RWPE2 (cell line): Measurements from ENCODE around the gene LMTK3.
A peak's percentile ranks its signal among the peaks of the same experiment; 100 is the strongest.

Experiments used
- ATAC-seq: fragments of 200-7000 bp; cut with Tn5 transposase; 3 replicates; pipeline ENCODE4 v1.9.1; 2021; ENCODE audit warnings: low read depth
- DNase-seq: peaks from one replicate; pipeline ENCODE4 v3.0.0-alpha.2; 2020; ENCODE audit warnings: low spot score
- H3K27ac ChIP-seq: fragments of 450-650 bp; 2 replicates; pipeline ENCODE4 v1.5.1; 2017; ENCODE audit warnings: mild to moderate bottlenecking; ENCODE audit not compliant: poor library complexity, severe bottlenecking
- H3K27me3 ChIP-seq: fragments of 250-450 bp; sonication (Bioruptor Pico); 2 replicates; pipeline ENCODE4 v1.5.1; 2021; ENCODE audit warnings: mild to moderate bottlenecking, moderate library complexity; ENCODE audit not compliant: insufficient read depth, poor library complexity, severe bottlenecking
- H3K36me3 ChIP-seq: fragments of 250-450 bp; sonication (Bioruptor Pico); 2 replicates; pipeline ENCODE4 v1.5.1; 2020; ENCODE audit warnings: low read depth, mild to moderate bottlenecking, moderate library complexity
- H3K4me1 ChIP-seq: fragments of 250-450 bp; sonication (Bioruptor Pico); 2 replicates; pipeline ENCODE4 v1.5.1; 2021; ENCODE audit warnings: mild to moderate bottlenecking, moderate library complexity; ENCODE audit not compliant: insufficient read depth, poor library complexity, severe bottlenecking
- H3K4me3 ChIP-seq: fragments of 250-450 bp; sonication (Bioruptor Pico); 2 replicates; pipeline ENCODE4 v1.5.1; 2021; ENCODE audit warnings: mild to moderate bottlenecking, moderate library complexity; ENCODE audit not compliant: severe bottlenecking
- H3K9me3 ChIP-seq: fragments of 250-450 bp; sonication (Bioruptor Pico); 2 replicates; pipeline ENCODE4 v1.5.1; 2021; ENCODE audit warnings: mild to moderate bottlenecking, moderate library complexity; ENCODE audit not compliant: severe bottlenecking
- CTCF ChIP-seq: fragments of 450-650 bp; IDR thresholded peaks from one replicate; pipeline ENCODE4 v1.5.1; 2017; ENCODE audit warnings: mild to moderate bottlenecking, moderate library complexity; ENCODE audit not compliant: poor library complexity, severe bottlenecking

LMTK3 gene

DNA sequence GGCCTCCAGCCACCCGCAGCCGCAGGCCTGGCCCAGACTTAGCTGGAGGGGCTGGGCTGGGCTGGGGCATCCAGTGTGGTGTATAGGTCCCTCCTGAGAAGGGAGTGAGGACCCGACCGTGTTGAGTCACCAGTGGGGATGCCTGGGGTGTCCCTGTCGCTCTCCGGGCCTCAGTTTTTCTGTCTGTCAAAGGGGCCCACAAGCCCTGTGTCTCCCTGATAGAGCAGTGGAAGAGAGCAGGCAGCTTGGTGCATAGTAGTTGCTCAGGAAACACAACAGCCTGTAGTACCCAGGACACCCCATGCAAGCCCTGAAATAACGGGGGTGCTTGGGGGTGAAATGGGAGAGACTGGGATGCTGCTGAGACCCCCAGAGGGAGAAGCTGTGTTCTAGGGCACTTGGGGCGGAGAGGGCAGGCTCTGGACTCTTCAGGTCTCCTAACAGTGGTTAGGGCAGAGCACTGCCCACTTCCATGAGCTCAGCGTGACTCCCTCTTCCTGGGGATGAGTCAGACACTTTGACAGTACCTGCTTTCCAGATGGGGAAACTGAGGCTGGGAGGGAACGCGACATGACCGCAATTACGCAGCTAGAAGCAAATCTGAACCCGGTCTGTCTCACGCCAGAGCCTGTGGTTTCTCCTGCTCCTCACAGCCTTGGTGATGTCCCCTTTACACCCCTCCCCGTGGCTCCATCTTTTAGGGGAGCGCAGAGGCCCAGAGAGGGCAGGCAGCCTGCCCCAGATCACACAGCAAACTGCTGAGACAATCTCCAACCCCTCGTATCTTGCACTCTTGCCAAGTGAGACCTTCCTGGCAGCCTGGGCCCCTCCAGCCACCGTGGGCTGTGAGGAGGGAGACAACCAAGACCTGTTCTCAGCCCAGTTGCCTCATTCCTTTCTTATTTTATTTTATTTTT lies 41.0 kb upstream of the LMTK3 start:
- Histone ChIP-seq H3K4me3 (no peak overlapping the region), H3K4me1 (peaks cover 17% of the 10 kb centered on the region), H3K9me3 (no peaks in the 10 kb centered on the region), H3K36me3 (no peaks in the 10 kb centered on the region), H3K27me3 (no peaks in the 10 kb centered on the region), H3K27ac (peak overlapping the region; percentile 60)
- TF ChIP-seq CTCF: no peak
- DNase-seq (no peak), ATAC-seq (no peak)

DNA sequence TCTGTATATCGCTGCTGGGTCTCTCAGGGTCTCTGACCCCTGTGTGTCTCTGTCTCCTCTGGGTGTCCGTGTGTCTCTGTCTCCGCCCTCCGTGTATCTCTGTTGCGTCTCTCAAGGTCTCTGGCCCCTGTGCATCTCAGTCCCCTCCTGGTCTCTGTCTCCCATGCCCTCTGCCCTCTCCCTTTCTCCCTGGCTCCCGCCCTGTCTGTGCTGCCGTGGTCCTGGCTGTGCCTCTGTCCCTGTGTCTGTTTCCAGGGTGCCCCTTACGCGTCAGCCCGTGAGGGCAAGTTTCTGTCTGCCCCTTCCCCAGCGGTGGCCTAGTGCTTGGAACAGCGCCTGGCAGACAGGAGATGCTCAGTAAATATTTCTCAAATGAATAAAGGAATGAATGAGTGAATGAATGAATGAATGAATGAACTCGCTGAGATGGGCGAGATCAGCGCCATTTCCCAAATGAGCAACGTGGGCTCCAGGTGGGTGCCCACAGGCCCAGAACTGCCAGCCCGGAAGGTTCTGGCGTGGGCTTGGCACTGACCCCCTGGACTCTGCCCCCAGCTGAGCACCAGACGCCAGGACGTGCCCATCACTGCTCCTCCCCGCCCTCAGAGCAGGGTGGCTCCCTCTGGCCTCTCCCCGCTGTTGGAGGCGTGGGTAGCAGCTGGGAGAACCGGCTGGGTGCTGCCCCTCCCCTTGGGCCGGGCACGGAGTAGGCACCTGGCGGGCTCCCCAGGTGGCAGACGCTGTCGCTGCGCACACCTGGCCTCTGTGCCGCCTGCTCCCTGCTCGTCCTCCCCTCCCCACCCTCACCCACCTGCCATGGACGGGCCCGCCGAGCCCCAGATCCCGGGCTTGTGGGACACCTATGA lies 40.0 kb upstream of the LMTK3 start, which contains the start of gene SULT2B1:
Gene SULT2B1 (plus strand): TSS at position 736 of the 866 bp plus-strand sequence. CDS start 81 bp downstream, at position 817.
- ATAC-seq (peak; percentile 59), DNase-seq (no peak)
- Histone ChIP-seq H3K27ac (peak within 1 kb of the TSS; percentile 60), H3K9me3 (no peaks in the 10 kb centered on the region), H3K4me1 (peaks cover 17% of the 10 kb centered on the region), H3K27me3 (no peaks in the 10 kb centered on the region), H3K4me3 (no peak within 1 kb of the TSS), H3K36me3 (no peaks in the 10 kb centered on the region)
- no peak for TF ChIP-seq CTCF

DNA sequence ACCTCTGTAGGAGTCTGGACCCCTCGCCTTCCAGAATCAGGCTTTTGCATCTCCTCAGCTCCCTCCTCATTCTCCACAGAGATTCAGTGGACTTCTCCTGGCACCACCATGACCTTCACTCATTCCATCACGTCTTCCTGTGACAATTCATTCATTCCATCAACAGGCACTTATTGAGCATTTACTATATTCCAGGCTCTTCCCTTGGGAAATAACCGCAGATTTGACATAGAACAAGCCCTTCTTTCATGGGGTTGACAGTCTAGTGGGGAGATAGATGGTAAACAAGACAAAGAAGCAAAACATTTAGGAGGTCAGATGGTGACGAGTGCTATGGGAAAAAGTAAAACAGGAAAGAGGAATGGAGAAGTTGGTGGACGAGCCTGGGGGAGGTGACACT lies 37.7 kb upstream of the LMTK3 start:
- DNase-seq (no peak), ATAC-seq (no peak)

DNA sequence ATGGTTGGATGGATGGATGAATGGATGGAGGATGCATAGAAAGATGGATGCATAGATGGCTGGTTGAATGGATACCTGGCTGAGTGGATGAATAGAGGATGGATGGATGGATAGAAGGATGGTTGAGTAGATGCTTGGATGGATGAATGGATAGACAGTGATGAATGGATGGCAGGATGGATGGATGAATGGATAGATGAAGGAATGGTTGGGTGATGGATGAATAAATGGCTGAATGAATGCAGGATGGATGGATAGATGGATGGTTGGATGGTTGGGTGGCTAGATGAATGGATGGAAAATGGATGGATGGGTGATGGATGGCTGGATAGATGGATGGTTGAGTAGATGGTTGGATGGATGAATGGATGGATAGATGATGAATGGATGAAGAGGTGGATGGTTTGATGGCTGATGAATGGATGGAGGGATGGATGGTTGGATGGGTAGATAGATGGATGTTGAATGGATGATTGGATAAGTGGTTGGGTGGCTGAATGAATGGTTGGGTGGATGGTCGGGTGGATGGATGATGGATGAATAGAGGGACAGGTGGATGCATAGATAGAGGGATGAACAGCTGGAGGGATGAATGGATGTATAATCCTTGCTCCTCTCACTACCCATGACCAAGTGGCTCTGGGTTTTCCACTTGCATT lies 36.7 kb upstream of the LMTK3 start:
- Histone ChIP-seq H3K27me3 (no peaks in the 10 kb centered on the region), H3K27ac (no peak overlapping the region)
- TF ChIP-seq CTCF: no peak

More for the DNA sequence above, 37.7 kb upstream of the LMTK3 start:
- Histone ChIP-seq H3K36me3 (no peaks in the 10 kb centered on the region), H3K27me3 (no peaks in the 10 kb centered on the region), H3K9me3 (no peaks in the 10 kb centered on the region), H3K4me1 (peaks cover 10% of the 10 kb centered on the region), H3K27ac (no peak overlapping the region), H3K4me3 (no peak overlapping the region)
- TF ChIP-seq CTCF: no peak

More for the DNA sequence above, 36.7 kb upstream of the LMTK3 start:
- no peaks in the 10 kb centered on the region for H3K36me3 ChIP-seq
- no peaks in the 10 kb centered on the region for H3K9me3 ChIP-seq
- DNase-seq (no peak), ATAC-seq (no peak)
- H3K4me1 ChIP-seq: peaks cover 9% of the 10 kb centered on the region
- H3K4me3 ChIP-seq: no peak overlapping the region
